GM12873 (cell line): Measurements from ENCODE around the gene MACO1.

Experiments
- CTCF ChIP-seq: IDR thresholded peaks from 2 replicates; pipeline ENCODE4 v1.5.1; 2012; ENCODE audit warnings: low read depth, mild to moderate bottlenecking, moderate library complexity, low read length, control low read depth; ENCODE audit not compliant: insufficient read depth; ENCODE audit errors: missing control alignments

Gene MACO1

DNA sequence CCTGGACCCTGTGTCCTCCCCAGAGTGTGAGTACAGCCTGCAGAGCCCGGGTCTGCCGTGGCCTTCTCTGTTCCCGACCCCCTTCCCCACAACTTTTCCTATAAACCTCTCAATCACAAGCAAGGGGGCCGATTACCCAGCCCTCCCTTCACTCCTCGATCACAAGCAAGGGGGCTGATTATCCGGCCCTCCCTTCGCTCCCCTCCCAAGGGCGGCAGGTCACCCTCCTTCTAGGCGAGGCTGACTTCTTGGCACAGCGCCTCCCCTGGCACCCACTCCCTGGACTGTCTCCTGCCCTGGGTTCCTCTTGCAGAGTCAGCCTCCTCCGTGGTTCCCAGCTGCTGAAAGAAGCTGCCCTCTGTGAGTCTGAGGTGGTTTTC is 100.4 kb downstream of the MACO1 start:
- TF ChIP-seq CTCF = no peak

- TF ChIP-seq CTCF = no peak
Observed at GRCh38 chr1:25532970-25533369, 102.3 kb downstream of the MACO1 start.

DNA sequence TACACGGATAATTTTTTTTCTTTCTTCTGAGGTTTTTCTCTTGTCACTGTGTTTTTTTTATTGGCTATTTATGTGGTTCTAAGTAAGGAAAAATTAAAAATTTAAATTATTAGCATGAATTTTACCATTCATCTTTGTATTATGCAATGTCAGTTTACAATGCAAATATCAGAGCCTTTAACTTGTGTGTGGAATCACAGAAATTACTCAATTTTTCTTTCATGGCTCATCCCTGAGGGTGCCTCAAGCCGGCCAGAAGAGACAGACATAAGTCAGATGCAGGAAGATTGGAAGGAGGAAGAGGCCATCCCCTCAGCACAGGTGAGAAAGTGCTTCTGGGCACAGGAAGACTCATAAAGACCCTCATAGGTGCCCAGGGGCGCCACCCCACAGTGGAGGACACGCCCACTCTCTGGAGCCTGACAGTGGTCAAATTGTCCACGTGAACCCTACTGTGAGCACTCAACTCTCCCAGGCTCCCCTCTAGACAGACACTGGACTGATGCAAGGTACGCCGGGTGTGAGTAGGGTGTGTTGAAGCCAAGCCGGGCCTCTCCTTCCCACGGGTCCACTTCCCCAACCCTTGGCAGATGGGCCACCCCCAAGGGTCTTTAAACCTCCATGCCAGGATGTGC is 103.2 kb downstream of the MACO1 start:
- no peak for TF ChIP-seq CTCF

GRCh38 chr1:25534410-25534788 is 103.7 kb downstream of the MACO1 start:
- TF ChIP-seq CTCF = no peak

- no peak for TF ChIP-seq CTCF
Observed at GRCh38 chr1:25536124-25536523, 105.4 kb downstream of the MACO1 start.

GRCh38 chr1:25537153-25537831 is 106.6 kb downstream of the MACO1 start:
- no peak for TF ChIP-seq CTCF

GRCh38 chr1:25538191-25538767 is 107.6 kb downstream of the MACO1 start:
- TF ChIP-seq CTCF = no peak
